CD4-positive, alpha-beta T cell (primary cell): ENCODE measurements around the gene CHIA. TPM values are rescaled to one million over a fixed set of nuclear protein-coding genes. Genes with fewer than 3 reads are reported as not detected.

ENCODE experiments used
- ATAC-seq: fragments of 200-7000 bp; cut with Tn5 transposase; one replicate; pipeline ENCODE4 v1.10.0; 2022; ENCODE audit warnings: mild to moderate bottlenecking; ENCODE audit not compliant: poor library complexity
- CTCF ChIA-PET: fragments of 350-600 bp; sonication (Branson Sonifier 250); formaldehyde crosslinking; loops from one replicate; lab custom pipeline; 2021; ENCODE audit warnings: antibody characterized with exemption, inconsistent platforms; lab: Charles Lee
- POLR2A ChIA-PET: fragments of 350-600 bp; sonication (Branson Sonifier 250); formaldehyde crosslinking; loops from one replicate; lab custom pipeline; 2021; ENCODE audit warnings: antibody characterized with exemption, inconsistent platforms; lab: Charles Lee
- DNase-seq, 14 experiments: peaks; one replicate each; pipeline ENCODE4 v3.0.0-alpha.2; 2013 to 2020; ENCODE audit warnings: mixed read lengths in 2 of 14
- H3K27ac ChIP-seq, 2 donors: one replicate each; pipeline versions ENCODE4 v1.5.1 to v1.7.0; 2013; ENCODE audit warnings: low read length in 2 of 2, low read depth in 1 of 2, mild to moderate bottlenecking in 1 of 2
- H3K27me3 ChIP-seq, 2 experiments: 1 replicate in 1 of 2; 2 replicates in 1 of 2; pipeline versions ENCODE4 v1.6.1 to v1.7.0; 2013; ENCODE audit warnings: low read length in 2 of 2, control low read depth in 1 of 2, mild to moderate bottlenecking in 1 of 2, moderate library complexity in 1 of 2; ENCODE audit not compliant: insufficient read depth in 2 of 2, control insufficient read depth in 1 of 2
- H3K36me3 ChIP-seq: one replicate; pipeline ENCODE4 v1.6.1; 2013; ENCODE audit warnings: low read length, control low read depth; ENCODE audit not compliant: insufficient read depth
- H3K4me1 ChIP-seq: one replicate; pipeline ENCODE4 v1.6.1; 2013; ENCODE audit warnings: low read length, control low read depth; ENCODE audit not compliant: insufficient read depth
- H3K4me3 ChIP-seq: one replicate; pipeline ENCODE4 v1.5.1; 2013; ENCODE audit warnings: mild to moderate bottlenecking, low read length, moderate library complexity
- H3K9me3 ChIP-seq, 2 experiments: 1 replicate in 1 of 2; 2 replicates in 1 of 2; pipeline versions ENCODE4 v1.6.1 to v1.7.0; 2013; ENCODE audit warnings: low read length in 2 of 2, mild to moderate bottlenecking in 2 of 2, control low read depth in 1 of 2, moderate library complexity in 1 of 2; ENCODE audit not compliant: control insufficient read depth in 1 of 2, insufficient read depth in 1 of 2
- H3K27ac Mint-ChIP-seq: one replicate; pipeline ENCODE4 v1.8.0; 2020; ENCODE audit warnings: mixed read lengths
- H3K27me3 Mint-ChIP-seq: one replicate; pipeline ENCODE4 v1.8.0; 2021; ENCODE audit warnings: mixed read lengths
- H3K36me3 Mint-ChIP-seq: one replicate; pipeline ENCODE4 v1.8.0; 2021; ENCODE audit warnings: low read depth, mixed read lengths
- H3K4me1 Mint-ChIP-seq: one replicate; pipeline ENCODE4 v1.8.0; 2021; ENCODE audit warnings: low read depth, mixed read lengths
- H3K4me3 Mint-ChIP-seq: one replicate; pipeline ENCODE4 v1.8.0; 2020; ENCODE audit warnings: mild to moderate bottlenecking, mixed read lengths
- H3K9me3 Mint-ChIP-seq: one replicate; pipeline ENCODE4 v1.8.0; 2020; ENCODE audit warnings: mixed read lengths
- CTCF ChIP-seq: fragments of 200-600 bp; IDR thresholded peaks from one replicate; pipeline ENCODE4 v1.8.0; 2022; ENCODE audit warnings: antibody characterized with exemption, mild to moderate bottlenecking
- intact Hi-C, 2 experiments: fragments of 100-400 bp; cut with DNase I in 1 of 2; cut with micrococcal nuclease in 1 of 2; formaldehyde crosslinking; loops; one replicate each; pipeline versions ENCODE4 v1.15.1 to v1.9.0; 2023 to 2025; cut with DNase I, micrococcal nuclease
- total RNA-seq, 174 experiments: library from RNA in 2 of 174; stranded (reverse) in 2 of 174; gene quantifications; one replicate each; pipeline ENCODE4 v1.2.3 and lab custom pipeline; 2021 to 2026

The CHIA gene
- total RNA-seq, 2 experiments from 2014 or later: not detected

DNA sequence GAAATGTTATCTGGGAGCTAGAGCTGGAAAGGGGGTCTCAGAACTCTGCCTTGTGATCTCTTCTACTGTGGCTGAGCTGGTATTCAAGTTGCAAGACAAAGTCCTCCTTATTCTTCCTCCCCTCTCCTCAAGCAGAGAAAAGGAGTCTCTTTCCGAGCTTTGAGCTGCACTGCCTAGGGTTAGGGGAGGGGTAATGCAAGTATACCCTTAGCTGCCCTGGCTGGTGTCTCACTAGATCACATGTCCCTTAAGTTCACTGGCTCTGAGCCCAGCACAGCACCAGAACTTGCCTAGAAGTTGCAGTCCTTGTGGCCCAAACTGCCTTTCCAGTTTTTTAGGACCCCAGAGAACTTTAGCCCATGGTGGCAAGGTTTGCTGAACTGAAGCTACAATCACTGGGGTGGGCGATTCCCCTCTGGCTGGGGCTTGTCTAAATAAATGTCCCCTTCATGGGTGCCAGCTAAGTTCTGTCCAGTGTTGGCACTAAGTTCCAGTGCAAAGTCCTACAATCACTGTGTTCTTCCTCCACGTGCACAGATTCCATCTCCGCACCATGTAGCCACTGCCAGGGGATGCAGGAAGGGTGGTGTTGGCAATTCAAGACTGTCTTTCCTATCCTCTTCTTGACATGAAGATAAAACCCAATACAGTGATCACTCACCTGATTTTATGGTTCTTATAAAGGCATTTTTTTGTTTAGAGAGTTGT lies 22.7 kb upstream of the CHIA start:
- Mint-ChIP-seq H3K4me3 (no peak overlapping the region), H3K4me1 (peaks cover 9% of the 10 kb centered on the region), H3K36me3 (no peaks in the 10 kb centered on the region), H3K27ac (no peak overlapping the region), H3K27me3 (peaks cover 28% of the 10 kb centered on the region), H3K9me3 (peaks cover 12% of the 10 kb centered on the region)
- Histone ChIP-seq H3K27me3 (peaks cover 20 to 23% of the 10 kb centered on the region in 2 experiments), H3K36me3 (no peaks in the 10 kb centered on the region), H3K27ac (no peak overlapping the region), H3K4me3 (no peak overlapping the region), H3K9me3 (peaks cover 0 to 12% of the 10 kb centered on the region in 2 experiments), H3K4me1 (peaks cover 14% of the 10 kb centered on the region)
- ChIA-PET POLR2A (interaction anchor here (0.5 kb wide), 1 partner anchor 37 kb away, joined by 3 read pairs; no protein-coding TSS in a partner anchor), CTCF (no interaction called here)
- no peak for DNase-seq
- ATAC-seq: no peak
- intact Hi-C loops: no loop called here
- no peak for TF ChIP-seq CTCF

DNA sequence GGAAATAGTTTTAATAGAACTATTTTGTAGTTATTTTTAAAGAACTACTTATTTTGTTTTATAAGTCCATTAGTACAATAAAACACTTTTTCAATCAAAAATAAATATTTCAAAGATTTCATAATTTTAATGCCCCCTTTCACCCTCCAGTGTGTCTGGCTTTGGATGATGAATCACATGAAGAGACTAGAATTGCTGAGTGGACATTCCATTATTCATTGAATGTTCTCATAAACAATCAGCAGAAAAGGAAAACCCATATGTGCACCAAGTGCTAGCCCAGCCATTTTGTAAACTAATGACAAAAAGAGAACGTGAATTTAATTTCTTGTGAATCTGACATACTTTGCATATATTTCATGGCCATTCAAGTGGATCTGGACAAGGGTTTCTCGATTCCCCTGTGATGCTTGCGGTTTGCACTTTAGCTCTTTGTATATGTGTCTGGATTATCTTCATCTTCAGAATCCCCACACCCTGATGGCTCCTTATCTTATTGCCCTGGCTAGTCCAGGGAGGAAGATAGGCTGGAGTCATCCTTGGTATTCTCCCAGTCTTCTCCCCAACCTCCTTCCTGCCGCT lies 20.7 kb upstream of the CHIA start:
- H3K9me3 ChIP-seq: peaks cover 0 to 12% of the 10 kb centered on the region in 2 experiments
- CTCF ChIA-PET: no interaction called here
- peaks cover 14% of the 10 kb centered on the region for H3K4me1 ChIP-seq
- no peaks in the 10 kb centered on the region for H3K36me3 ChIP-seq
- no peak for TF ChIP-seq CTCF
- H3K4me3 ChIP-seq: no peak overlapping the region
- peaks cover 28% of the 10 kb centered on the region for H3K27me3 Mint-ChIP-seq
- intact Hi-C loops: loop anchor here in 1 of 2 experiments (5.0 kb wide), 1 partner anchor 38 kb away; no protein-coding TSS in a partner anchor
- POLR2A ChIA-PET: no interaction called here
- DNase-seq: no peak
- H3K27me3 ChIP-seq: peaks cover 20 to 23% of the 10 kb centered on the region in 2 experiments
- no peak for ATAC-seq
- H3K9me3 Mint-ChIP-seq: peaks cover 2% of the 10 kb centered on the region
- H3K36me3 Mint-ChIP-seq: no peaks in the 10 kb centered on the region
- H3K27ac ChIP-seq: no peak overlapping the region
- no peak overlapping the region for H3K4me3 Mint-ChIP-seq
- H3K4me1 Mint-ChIP-seq: peaks cover 16% of the 10 kb centered on the region
- H3K27ac Mint-ChIP-seq: no peak overlapping the region

DNA sequence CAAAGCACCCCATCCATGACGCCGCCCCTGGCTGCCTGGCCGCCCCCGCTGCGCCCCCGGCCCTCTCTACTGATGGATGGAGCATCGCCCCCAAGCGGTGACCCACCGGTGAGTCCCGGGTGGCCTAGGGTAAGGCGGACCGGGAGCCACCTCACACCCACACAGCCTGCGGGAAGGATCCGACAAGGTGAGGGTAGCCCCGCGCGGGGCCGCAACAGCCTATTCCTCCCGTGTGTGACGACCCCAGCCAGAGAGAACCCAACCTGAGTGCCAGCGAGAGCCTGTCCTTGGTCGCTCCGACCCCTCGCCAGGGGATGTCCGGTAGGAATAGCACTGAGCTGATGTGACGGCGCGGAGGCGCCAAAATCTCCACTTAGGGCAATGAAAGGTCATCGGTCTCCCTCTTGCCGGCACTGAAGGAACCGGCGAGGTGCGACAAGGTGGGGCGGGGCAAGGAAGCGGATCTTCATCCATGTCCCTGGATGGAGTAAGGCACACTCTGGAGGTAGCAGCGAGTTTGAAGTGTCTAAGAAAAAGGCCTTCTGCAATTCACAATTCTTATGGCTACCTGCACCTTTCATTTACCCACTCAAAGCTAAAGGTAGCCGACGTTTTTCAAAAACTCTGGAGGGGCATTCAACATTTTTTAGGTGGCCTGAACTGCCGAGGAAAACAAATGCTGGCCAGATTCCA lies 19.7 kb upstream of the CHIA start:
- H3K4me1 ChIP-seq: peaks cover 17% of the 10 kb centered on the region
- no peaks in the 10 kb centered on the region for H3K36me3 ChIP-seq
- H3K9me3 Mint-ChIP-seq: no peaks in the 10 kb centered on the region
- peaks cover 28% of the 10 kb centered on the region for H3K27me3 Mint-ChIP-seq
- intact Hi-C loops: loop anchor here in 1 of 2 experiments (5.0 kb wide), 1 partner anchor 39 kb away; no protein-coding TSS in a partner anchor
- peaks cover 0 to 12% of the 10 kb centered on the region in 2 experiments for H3K9me3 ChIP-seq
- peak overlapping the region; percentile 42 for H3K4me3 ChIP-seq
- CTCF ChIA-PET: interaction anchor here (1.4 kb wide), 1 partner anchor 44 kb away, joined by 3 read pairs; no protein-coding TSS in a partner anchor
- TF ChIP-seq CTCF: no peak
- H3K4me3 Mint-ChIP-seq: peak overlapping the region; percentile 72
- ATAC-seq (no peak), DNase-seq (peak in 3 of 14 experiments; percentile 22 to 24 (median 23))
- no peaks in the 10 kb centered on the region for H3K36me3 Mint-ChIP-seq
- H3K27me3 ChIP-seq: peaks cover 20 to 23% of the 10 kb centered on the region in 2 experiments
- no peak overlapping the region for H3K27ac Mint-ChIP-seq
- POLR2A ChIA-PET: interaction anchor here (0.6 to 1.0 kb wide), 3 partner anchors 45 to 471 kb away, joined by 3 read pairs; no protein-coding TSS in a partner anchor
- peaks cover 16% of the 10 kb centered on the region for H3K4me1 Mint-ChIP-seq
- H3K27ac ChIP-seq: no peak overlapping the region
